ENCODE measurements around the gene TCN2.
"Not testable (repeated sequence)": the region's sequence is repeated elsewhere in the genome, so short reads cannot be mapped to it uniquely, and the experiment has no call there.

Gene TCN2

DNA sequence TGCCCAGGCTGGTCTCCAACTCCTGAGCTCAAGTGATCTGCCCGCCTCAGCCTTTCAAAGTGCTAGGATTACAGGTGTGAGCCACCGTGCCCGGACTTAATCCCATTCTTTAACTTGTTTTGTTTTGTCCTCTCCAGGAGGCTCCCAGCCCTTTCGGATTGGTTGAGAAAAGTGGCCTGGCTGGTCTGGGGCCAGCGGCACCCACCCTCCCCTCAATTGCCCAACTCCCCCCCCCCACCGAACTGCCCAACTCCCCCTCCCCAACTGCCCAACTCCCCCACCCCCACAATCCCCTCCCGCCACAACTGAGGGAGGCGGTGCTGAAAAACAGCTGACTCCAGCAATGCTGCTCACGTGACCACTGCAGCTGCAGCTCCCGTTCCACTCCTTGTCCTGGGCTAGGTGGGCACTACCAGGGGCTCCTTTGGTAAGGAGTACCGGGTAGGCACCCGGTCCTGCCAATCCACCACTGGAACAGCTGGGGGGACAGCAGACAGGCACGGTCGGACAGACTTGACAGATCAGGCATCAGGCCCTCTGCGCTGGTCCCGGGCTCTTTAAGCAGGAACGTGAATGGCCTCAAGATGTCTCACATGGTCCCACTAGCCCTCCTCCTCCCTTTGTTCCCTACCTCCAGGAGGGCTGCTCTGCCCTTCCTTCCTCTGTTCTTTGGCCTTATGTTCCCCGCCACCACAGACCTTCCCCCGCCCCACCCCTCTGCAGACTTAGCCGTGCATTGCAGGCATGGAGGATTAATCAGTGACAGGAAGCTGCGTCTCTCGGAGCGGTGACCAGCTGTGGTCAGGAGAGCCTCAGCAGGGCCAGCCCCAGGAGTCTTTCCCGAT lies at the start of gene TCN2:
TCN2 (plus strand) TSS at position 720 of the 845 bp plus-strand sequence. CDS start 158 bp downstream, outside the sequence.
- FAIRE-seq, result no peak

DNA sequence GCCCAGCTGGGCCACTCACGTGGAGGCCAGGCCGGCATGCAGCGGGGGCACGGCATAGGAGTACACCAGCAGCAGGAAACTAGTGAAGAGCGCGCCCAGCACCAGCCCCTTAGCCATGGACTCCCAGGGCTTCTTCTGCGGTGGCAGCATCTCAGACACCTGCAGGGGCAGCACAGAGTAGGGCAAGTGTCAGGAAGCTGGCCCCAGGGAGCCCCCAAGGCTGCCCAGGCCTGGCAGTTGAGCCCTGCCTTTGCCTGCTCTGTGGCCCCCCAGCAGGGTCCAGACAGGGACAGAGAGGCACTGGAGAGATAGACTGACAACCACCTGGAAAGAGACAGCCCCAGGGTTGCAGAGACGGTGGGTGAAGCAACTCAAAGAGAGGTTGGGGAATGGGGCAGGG lies 49.7 kb upstream of the TCN2 start:
- no peak for FAIRE-seq

DNA sequence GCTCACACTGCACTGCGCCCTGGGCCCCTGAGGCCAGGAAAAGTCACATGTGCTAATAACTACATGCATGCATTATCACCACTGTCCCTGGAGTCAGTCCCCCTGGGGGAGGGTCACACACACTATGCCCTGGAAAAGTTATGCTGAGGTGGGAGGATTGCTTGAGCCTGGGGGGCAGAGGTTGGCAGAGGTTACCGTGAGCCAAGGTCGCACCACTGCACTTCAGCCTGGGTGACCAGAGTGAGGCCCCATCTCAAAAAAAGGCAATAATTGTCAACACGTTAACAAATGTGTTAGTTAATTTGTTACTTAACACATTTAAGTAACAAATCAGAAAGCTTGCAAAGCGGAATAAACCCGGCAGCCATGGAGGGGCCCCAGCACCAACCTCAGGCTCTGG lies 47.1 kb upstream of the TCN2 start:
- no peak for FAIRE-seq

DNA sequence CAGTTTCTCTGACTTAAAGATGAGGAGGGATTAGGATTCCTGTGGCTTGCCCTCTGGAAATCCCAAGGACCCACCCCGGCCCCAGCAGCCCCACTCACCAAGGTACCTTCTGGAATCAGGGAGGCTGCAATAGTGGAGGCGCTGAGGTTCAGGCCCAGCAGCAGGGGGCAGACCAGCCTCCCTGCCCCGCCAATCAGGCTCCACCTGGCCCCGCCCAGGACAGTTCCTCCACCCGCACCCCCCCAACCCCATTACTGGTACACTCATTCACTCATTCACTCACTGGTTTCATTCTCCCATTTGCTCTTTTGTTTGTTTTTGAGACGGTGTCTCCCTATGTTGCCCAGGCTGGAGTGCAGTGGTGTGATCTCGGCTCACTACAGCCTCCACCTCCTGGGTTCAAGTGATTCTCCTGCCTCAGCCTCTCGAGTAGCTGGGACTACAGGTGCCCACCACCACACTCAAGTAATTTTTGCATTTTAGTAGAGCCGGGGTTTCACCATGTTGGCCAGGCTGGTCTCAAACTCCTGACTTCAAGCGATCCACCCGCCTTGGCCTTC lies 46.3 kb upstream of the TCN2 start:
- not testable (repeated sequence) for FAIRE-seq

DNA sequence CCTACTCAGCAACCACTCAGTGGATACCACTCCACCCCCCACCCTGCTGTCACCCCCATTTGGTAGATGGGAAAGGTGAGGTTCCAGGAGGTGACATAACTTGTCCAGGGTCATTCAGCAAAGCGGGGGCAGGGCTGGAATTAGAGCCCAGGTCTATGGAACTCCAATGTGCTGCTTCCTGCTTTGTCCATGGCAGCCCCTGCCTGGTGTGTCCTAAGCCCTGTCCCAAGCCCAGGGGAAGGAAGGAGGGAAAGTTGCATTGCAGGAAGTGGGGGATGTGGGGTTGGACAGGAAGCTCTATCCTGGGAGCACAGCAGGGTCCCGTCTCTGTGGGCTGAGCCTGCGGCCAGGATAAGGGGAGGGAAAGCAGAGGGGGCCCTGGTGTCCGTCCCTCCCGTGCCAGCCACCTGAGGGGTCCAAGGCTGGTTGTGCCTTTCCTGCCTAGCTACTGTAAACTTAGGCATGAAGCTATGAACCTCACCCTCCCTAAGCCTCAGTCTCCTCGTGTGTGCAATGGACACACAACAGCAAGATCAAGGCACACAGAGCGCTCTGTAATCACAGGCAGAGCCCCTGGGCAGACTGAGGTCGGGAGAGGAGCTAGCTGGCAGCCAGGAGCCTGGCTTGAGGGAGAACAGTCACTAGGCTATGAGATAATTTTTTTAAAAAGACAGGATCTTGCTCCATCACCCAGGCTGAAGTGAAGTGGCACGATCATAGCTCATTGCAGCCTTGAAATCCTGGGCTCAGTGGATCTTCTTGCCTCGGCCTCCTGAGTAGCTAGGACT lies 45.4 kb upstream of the TCN2 start:
- no peak for FAIRE-seq

DNA sequence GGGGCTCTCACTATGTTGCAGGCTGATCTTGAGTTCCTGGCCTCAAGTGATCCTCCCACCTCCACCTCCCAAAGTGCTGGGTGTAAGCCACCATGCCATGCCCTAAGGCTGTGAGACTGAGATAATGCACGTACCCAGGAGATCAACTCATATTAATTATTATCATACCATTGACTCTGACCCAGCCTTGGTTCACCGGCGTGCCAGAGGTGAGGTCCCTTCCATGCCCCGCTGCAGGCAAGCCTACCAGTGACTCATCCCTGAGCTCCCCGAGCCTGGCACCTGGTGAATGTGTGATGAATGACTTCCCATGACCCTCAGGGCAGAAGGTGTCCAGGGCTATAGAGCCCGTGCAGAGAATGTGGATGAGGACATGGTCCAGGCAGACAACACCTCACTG lies 44.6 kb upstream of the TCN2 start:
- no peak for FAIRE-seq

DNA sequence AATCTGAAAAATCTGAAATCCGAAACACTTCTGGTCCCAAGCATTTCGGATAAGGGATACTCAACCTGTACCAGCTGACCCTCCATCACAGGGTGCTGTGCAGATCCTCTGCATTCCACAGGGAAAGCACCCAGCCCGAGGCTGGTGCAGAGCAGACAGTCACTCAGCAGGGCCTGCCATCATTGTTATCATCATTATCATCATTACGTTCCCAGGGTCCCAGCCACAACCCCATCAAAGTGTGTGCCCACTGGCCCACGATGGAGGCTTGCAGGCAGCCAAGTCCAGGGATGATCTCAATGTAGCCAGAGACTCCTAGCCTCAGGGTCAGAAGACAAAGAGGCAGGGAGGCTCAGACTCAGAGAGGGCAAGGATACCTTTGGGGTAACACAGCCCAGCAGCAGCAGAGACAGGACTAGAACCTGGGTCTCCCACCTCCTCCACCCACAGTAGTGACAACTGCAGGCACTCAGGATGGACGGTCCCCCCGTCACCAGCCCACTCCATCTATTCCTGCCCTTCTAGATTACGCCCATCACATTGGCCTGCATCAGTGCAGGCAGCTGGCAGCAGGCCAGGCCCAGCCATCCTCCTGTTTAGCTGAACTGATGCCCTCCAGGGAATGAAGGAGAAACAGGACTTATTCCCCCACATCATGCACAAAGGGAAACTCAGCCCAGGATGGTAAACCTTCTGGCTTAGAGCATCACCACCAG lies 42.8 kb upstream of the TCN2 start:
- no peak for FAIRE-seq

DNA sequence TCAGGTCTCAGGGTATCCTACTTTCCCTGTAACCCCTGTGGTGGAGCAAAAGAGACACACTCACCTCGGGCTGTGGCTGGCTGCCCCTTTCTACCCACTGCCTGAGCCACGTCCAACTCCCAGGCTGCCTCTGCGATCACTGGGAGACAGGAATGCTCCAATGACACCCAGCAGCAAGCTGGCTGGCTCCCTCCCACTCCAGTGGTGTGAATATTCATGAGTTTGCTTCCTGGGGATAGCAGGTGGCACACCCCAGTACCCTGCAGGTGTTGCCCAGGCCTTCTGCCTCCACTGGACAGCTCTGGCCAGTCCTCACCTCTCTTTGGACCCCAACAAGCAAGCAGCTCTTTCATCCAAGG lies 42.2 kb upstream of the TCN2 start:
- no peak for FAIRE-seq

DNA sequence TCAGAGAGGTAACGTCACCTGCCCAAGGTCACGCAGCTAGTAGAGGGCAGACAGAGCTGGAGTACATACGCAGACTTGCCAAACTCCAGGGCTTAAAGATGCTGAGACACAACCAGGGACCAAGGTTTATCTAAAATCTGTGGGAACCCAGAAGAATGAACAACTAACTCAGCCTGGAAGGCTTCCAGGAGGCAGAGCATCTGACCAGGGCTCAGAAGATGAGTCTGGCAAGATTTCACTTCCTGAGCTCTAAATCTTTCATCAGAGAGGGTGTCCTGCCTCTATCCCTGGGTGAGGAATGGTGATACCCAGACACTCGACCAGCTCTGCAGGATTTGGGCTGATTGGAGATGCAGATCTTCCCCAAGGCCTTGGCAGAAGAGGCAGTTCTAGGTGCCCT lies 41.6 kb upstream of the TCN2 start:
- FAIRE-seq, result no peak

DNA sequence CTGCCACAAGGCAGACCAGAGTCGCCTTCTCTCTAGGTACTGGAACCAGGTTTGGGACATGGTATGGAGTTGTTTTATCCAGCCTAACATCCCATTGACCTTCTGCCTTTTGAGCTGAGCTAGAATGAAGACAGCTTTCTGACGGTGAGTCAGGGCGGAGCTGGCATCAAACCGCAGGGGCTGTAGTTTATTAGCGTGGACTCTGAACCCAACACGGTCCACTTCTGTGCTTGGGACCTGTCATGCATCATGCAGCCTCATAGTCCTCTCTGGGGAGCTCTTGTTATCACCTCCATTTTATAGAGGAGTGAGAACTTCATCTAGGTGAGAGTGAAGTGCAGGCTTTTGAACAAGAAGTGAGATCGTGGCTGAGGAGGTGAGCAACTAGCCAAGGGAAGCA lies 40.8 kb upstream of the TCN2 start:
- no peak for FAIRE-seq

DNA sequence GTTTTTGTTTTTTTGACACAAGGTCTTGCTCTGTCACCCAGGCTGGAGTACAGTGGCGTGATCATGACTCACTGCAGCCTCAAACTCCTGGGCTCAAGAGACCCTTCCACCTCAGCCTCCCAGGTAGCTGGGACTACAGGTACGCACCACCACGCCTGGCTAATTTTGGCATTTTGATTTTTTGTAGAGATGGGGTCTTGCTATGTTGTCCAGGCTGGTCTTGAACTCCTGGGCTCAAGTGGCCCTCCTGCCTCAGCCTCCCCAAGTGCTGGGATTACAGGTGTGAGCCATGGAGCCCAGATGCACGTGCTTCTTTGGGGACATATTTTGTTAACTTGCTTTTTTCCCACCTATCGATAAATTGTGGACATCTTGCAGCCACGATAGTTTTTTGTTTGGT lies 39.7 kb upstream of the TCN2 start:
- not testable (repeated sequence) for FAIRE-seq

DNA sequence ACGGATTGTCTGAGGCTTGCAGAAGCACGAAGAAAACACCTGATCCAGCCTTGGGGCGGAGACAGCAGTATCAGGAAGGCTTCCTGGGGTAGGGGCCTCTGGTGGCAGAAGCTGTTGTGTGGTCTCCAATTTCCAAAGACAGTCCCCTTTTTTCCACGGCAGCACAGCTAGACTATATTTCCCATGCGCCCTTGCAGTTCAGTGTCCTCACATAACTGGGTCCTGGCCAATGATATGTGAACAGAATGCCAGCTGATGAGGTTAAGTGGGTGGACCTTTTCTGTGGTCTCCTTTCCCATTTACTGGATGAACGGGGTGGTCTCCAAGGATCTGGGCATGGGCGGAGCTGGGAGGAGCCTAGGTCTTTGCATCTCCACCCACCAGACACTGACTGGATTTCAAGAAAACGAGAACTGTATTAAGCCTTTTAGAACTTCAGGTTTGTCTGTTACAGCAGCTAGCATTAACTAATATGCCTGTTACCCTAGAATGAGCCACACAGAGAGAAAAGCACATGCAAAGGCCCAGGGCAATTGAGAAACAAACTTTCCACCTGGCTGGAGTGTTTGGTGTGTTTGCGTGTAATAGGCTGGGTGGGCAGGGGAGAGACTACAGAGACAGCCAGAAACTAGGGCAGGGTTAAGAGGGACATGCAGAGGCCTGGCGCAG lies 38.7 kb upstream of the TCN2 start:
- FAIRE-seq, result no peak

DNA sequence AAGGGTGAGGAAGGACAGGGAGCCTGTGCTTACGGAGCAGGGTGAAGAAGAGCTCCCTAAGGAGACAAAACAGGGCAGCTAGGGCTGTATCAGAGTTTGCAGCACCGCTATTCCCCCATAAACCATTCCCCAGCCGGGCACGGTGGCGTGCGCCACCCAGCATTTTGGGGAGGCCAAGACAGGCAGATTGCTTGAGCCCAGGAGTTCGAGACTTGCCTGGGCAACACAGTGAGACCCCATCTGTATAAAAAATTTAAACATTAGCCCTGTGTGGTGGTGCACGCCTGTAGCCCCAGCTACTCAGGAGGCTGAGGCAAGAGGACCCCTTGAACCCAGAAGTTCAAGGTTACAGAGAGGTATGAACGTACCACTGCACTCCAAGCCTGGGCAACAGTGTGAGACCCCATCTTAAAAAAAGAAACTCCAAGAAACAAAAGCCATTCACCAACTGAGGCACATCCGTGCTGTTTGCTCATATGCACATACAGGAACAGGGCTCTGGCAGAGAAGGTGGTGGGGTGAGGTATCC lies 37.2 kb upstream of the TCN2 start:
- FAIRE-seq, result no peak

DNA sequence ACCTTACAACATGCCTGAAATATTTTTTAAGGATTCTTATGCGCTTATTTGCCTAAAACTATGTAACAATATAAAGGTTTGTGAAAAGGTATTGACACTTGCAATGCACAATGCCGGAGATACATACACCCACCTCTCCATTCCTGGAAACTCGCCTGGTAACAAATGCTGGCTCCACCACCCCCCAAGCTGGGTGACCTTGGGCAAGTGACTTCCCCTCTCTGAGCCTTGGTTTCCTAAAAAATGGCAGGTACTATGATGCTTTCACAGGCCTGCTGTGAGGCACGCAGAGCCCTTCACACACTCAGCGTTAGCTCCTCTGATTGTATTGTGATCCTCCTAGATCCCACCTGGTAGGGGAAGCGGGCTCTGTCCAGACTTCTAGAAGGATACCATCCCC lies 34.8 kb upstream of the TCN2 start:
- no peak for FAIRE-seq

DNA sequence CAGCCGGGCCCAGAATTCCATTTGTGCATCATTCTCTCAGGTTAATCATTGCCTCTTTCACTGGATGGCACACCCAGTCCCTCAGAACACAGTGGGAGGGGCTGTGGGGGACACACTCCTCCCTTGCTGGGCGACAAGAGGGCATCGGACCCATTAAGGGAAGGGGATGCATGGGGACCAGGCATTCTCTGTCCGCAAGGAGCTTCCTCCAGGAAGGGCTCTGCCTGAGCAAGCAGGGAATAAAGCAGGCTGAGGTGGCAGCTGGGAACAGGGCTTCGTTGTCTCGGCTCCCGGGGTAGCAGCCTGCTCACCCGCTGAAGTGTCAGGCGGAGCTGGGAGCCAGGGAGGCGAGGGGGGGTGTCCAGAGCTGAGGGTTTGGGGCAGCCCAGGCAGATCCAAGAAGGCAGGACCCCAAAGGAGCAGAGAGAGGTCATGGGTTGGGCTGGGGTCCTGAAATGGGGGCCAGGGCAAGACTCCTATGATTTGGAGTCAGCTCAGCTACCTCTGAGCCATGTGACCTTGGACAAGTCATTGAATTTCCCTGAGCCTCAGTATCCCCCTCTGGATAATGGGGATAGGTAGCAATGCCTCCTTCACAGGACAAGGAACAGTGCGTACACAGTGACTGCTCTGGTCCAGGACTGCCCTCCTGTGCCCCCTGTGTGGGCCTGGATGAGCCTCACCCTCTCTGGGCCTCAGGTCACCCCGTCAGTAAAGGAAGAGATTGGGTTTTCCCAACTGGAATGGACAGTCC lies 34.0 kb upstream of the TCN2 start:
- FAIRE-seq, result no peak

DNA sequence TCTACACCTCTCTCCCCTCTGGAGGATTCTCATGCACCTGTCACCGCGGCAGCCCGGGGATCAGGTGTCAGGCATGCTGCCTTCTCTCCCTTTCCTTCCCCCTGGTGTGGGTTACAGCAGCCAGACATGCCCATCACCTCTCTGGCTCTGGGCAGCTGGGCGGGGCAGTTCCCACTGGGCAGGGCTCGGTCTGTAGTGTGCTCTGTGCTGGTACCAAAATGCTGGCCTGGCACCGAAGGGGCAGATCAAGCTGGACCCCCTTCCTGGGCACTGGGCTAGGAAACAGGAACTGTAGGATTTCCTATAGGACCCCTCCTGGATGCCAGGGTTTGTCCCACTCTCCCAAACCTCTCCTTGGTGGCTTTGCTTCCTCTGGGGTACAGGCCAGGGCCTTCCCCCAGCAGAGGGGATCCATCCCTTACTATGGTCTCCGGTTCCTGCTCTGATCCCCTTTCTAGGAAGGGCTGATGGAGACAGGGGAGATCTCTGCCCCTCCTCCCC lies 33.3 kb upstream of the TCN2 start:
- no peak for FAIRE-seq

DNA sequence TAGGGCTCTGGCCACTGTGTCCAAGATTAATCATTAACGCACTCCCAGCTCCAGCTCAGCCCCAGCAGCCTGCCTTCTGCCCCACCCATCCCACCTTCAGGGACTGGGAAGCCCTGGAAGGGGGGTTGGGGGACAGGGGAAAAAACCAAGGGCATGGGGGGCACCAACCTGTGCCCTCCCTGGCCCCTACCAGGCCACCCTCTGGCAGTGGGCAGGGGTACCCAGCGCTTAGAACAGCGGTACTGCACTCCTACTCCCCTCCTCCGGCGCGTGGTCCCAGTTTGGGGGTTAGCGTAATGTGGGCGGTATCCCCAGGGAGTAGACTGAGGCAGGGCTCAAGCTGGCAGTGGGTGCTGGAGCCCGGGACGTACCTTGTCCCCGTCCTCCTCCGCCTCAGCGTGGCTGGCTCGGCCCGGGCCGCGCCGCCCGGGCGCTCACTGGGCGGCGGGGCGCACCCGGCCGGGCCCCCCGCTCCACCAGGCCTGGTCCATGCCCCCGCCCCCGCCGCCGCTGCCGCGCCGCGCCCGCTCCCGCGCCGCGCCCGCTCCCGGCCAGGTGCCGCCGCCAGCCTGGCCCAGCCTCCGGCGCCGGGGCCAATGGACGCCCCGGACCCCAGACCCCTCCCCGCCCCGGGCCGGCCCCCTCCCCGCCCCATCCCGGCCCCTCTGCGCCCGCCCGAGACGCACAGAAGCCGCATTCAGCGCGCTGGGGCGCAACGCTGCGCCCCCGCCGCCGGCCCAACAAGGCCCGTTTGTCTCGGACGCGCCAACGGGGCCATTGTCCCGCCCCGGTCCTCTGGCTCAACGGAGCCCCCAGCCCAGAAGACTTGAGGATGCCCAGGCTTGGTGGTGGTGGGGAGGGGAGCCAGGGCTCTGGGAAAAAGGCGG lies 32.6 kb upstream of the TCN2 start, which contains the start of gene GAL3ST1:
GAL3ST1 (minus strand) TSS at position 571 of the 887 bp plus-strand sequence. CDS start 17,273 bp downstream, outside the sequence.
- no peak for FAIRE-seq

DNA sequence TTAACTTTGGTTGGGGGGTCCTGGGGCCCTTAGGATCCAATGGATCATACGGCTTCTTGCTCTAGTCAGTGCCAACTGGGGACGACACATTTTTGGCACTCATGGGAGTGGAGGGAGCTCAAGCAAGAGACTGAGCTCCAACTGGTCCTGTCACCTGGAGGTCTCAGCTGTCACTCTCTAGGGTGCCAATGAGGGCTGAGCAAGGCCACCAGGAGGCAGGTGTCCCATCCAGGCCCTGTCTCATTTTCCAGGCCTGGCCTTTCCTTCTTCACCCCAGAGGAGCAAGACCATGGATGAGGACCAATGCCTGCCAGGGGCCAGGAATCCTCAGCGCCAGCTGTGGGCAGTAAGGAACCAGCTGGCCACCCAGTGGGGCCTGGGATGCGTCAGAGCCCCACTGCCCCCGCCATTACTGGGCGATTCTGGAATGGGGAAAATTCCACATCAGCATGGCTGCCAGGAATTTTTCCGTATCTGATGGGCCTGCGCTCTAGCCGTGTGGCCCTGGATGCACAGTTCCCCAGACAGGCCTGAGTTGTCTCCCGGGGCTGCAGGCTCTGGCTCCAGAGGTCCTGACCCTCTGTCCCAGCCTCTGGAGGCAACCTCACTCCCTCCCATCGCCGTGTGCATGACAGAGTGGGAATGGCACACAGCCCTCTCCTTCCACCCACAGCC lies 31.8 kb upstream of the TCN2 start:
- FAIRE-seq, result no peak

DNA sequence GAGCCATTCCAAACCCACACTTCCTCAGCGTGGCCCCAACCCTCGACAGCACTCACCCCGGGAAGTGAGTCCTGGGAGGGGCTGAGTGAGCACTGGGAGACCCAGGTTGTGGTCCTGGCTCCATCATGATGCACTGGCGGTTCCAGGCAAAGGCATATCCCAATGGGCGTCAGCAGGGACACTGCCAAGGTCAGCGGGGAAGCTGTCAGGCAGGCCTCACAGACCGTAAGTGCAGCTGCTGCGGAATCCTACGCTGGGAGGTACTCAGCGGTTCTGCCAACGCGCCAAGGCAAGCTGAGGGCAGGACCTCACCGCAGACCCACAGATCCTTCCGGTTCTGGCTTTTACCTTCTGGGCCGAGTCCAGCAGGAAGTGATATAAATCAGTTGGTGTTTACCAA lies 31.1 kb upstream of the TCN2 start:
- no peak for FAIRE-seq

DNA sequence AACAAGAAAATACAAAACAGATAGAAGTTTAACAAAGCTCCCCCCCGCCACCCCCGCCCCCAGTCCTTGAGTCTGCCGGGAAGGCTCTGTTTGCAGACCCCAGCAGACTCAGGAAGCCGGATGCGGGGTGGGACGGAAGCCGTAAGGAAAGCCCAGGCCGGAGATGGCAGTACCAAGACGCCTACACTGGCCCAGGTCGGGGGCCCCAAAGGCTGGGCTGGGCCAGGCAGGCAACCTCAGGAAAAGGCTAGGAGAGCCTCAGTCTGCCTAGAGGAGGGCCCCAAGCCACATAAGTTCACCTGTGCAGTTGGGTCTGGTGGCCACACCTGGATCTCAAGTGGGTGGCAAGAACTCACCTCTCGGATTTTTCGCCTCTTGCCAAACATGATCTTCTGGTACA lies 28.5 kb upstream of the TCN2 start:
- no peak for FAIRE-seq

All from islet of Langerhans (tissue), 1 donor.